ENCODE measurements around the gene GLP1R.

GLP1R gene

GRCh38 chr6:39104528-39104927 lies 55.9 kb downstream of the GLP1R start:
- Histone ChIP-seq H3K27ac (ENCODE audit: low read depth, low read length) (no peak overlapping the region), H3K4me2 (ENCODE audit: low read length) (no peak overlapping the region), H3K9me3 (ENCODE audit: control insufficient read depth, insufficient read depth, low read length) (no peaks in the 10 kb centered on the region), H4K20me1 (ENCODE audit: control insufficient read depth, insufficient read depth, low read depth, low read length) (no peaks in the 10 kb centered on the region), H3K27me3 (ENCODE audit: control insufficient read depth, low read length) (no peaks in the 10 kb centered on the region), H3K4me3 (ENCODE audit: low read length) (no peak overlapping the region), H3K4me1 (ENCODE audit: control insufficient read depth, low read length) (no peaks in the 10 kb centered on the region), H3K36me3 (ENCODE audit: control insufficient read depth, low read length) (peaks cover 12% of the 10 kb centered on the region), H3K79me2 (ENCODE audit: control insufficient read depth, low read length) (no peaks in the 10 kb centered on the region), H3K9me2 (replicated peaks; ENCODE audit: control insufficient read depth, low read length) (no peaks in the 10 kb centered on the region), H3F3A (ENCODE audit: control insufficient read depth, insufficient read depth) (no peaks in the 10 kb centered on the region)
- TF ChIP-seq EZH2phosphoT487 (IDR thresholded peaks at IDR 0.05; ENCODE audit: borderline replicate concordance, low read length): no peak
- no peak for TF ChIP-seq CTCF (IDR thresholded peaks at IDR 0.05; ENCODE audit: low read depth, low read length, poor library complexity, severe bottlenecking)

GRCh38 chr6:39107034-39107433 lies 58.5 kb downstream of the GLP1R start:
- TF ChIP-seq CTCF (IDR thresholded peaks at IDR 0.05; ENCODE audit: low read depth, low read length, poor library complexity, severe bottlenecking) (no peak), EZH2phosphoT487 (IDR thresholded peaks at IDR 0.05; ENCODE audit: borderline replicate concordance, low read length) (no peak)
- H3K27ac ChIP-seq (ENCODE audit: low read depth, low read length): no peak overlapping the region
- no peaks in the 10 kb centered on the region for H3K4me1 ChIP-seq (ENCODE audit: control insufficient read depth, low read length)
- H3K79me2 ChIP-seq (ENCODE audit: control insufficient read depth, low read length): no peaks in the 10 kb centered on the region
- peaks cover 22% of the 10 kb centered on the region for H3K36me3 ChIP-seq (ENCODE audit: control insufficient read depth, low read length)
- no peak overlapping the region for H3K4me2 ChIP-seq (ENCODE audit: low read length)
- no peaks in the 10 kb centered on the region for H4K20me1 ChIP-seq (ENCODE audit: control insufficient read depth, insufficient read depth, low read depth, low read length)
- no peaks in the 10 kb centered on the region for H3F3A ChIP-seq (ENCODE audit: control insufficient read depth, insufficient read depth)
- H3K4me3 ChIP-seq (ENCODE audit: low read length): no peak overlapping the region
- no peaks in the 10 kb centered on the region for H3K9me3 ChIP-seq (ENCODE audit: control insufficient read depth, insufficient read depth, low read length)
- H3K9me2 ChIP-seq (replicated peaks; ENCODE audit: control insufficient read depth, low read length): no peaks in the 10 kb centered on the region
- no peaks in the 10 kb centered on the region for H3K27me3 ChIP-seq (ENCODE audit: control insufficient read depth, low read length)

GRCh38 chr6:39107641-39108040 lies 59.1 kb downstream of the GLP1R start:
- H3K9me2 ChIP-seq (replicated peaks; ENCODE audit: control insufficient read depth, low read length): no peaks in the 10 kb centered on the region
- TF ChIP-seq CTCF (IDR thresholded peaks at IDR 0.05; ENCODE audit: low read depth, low read length, poor library complexity, severe bottlenecking): no peak

More at GRCh38 chr6:39107641-39108040, 59.1 kb downstream of the GLP1R start:
- Histone ChIP-seq H3K4me2 (ENCODE audit: low read length) (no peak overlapping the region), H3F3A (ENCODE audit: control insufficient read depth, insufficient read depth) (no peaks in the 10 kb centered on the region), H3K4me1 (ENCODE audit: control insufficient read depth, low read length) (no peaks in the 10 kb centered on the region), H3K27ac (ENCODE audit: low read depth, low read length) (no peak overlapping the region), H3K79me2 (ENCODE audit: control insufficient read depth, low read length) (no peaks in the 10 kb centered on the region), H3K36me3 (ENCODE audit: control insufficient read depth, low read length) (peaks cover 22% of the 10 kb centered on the region), H3K4me3 (ENCODE audit: low read length) (no peak overlapping the region), H3K27me3 (ENCODE audit: control insufficient read depth, low read length) (no peaks in the 10 kb centered on the region), H4K20me1 (ENCODE audit: control insufficient read depth, insufficient read depth, low read depth, low read length) (no peaks in the 10 kb centered on the region), H3K9me3 (ENCODE audit: control insufficient read depth, insufficient read depth, low read length) (no peaks in the 10 kb centered on the region)
